ENCODE data around the gene CCDC106.

GRCh38 chr19:55672418-55672817, 24.4 kb downstream of the CCDC106 start:
- TF ChIP-seq POLR2A (IDR thresholded peaks at IDR 0.05) (no peak), CTCF (IDR thresholded peaks at IDR 0.05) (no peak)
